VCaP (cell line): ENCODE results near the gene ACER2.

Experiments
- H3K27ac ChIP-seq: fragments of 450-650 bp; 2 replicates; pipeline ENCODE4 v1.5.1; 2017
- TF ChIP-seq, protein P1 (sequence below): fragments of 450-650 bp; conservative IDR thresholded peaks from 2 replicates; pipeline ENCODE4 v1.5.1; 2017; ENCODE audit warnings: mild to moderate bottlenecking, moderate library complexity

The ACER2 gene

GRCh38 chr9:19496321-19497050, 87.7 kb downstream of the ACER2 start:
- peak overlapping the region; percentile 10; the same call in 1 of the 2 replicates for H3K27ac ChIP-seq
- TF ChIP-seq, protein P1, sequence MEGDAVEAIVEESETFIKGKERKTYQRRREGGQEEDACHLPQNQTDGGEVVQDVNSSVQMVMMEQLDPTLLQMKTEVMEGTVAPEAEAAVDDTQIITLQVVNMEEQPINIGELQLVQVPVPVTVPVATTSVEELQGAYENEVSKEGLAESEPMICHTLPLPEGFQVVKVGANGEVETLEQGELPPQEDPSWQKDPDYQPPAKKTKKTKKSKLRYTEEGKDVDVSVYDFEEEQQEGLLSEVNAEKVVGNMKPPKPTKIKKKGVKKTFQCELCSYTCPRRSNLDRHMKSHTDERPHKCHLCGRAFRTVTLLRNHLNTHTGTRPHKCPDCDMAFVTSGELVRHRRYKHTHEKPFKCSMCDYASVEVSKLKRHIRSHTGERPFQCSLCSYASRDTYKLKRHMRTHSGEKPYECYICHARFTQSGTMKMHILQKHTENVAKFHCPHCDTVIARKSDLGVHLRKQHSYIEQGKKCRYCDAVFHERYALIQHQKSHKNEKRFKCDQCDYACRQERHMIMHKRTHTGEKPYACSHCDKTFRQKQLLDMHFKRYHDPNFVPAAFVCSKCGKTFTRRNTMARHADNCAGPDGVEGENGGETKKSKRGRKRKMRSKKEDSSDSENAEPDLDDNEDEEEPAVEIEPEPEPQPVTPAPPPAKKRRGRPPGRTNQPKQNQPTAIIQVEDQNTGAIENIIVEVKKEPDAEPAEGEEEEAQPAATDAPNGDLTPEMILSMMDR: no peak

DNA sequence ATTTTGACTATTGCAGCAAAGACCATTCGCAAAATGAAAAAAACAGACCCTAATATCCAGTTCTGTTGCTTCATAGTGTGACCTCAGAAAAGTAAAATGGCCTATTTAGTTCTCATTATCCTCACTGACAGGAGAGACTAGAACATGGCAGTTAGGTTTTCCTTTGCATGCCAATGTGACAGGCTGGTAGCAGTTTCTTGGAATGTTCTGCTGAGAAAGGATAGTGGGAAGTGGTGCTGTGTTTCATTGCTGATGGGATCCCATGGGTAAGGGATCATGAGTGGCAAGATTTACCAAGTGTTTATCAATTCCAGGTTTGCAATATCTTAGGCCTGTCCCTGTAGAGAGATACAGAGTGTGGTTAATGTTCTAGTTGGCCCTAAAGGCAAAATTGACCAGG, 88.5 kb downstream of the ACER2 start:
- H3K27ac ChIP-seq: no peak overlapping the region

DNA sequence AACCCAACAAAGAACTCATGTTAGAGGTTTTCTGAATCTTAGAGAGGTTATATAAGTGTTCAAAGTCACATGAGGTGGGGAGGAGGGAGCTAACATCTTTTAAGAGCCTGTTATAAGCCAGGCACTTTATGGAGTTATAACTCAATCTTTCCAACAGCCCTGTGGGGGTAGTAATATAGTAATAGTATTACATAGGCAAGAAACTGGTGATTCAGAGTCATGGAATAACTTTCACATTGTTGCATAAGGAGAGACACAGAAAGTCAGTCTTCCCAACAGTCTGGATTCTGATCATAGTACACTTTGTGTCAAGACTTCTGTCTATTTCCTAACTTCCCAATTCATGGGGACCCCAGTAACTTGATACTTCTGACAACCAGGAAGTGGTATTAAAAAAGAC, 89.2 kb downstream of the ACER2 start:
- no peak overlapping the region for H3K27ac ChIP-seq
- TF ChIP-seq, protein P1: no peak

More for the DNA sequence above, 88.5 kb downstream of the ACER2 start:
- TF ChIP-seq, protein P1: no peak
